Esophagus muscularis mucosa (tissue), 4 donors: ENCODE results near the gene GJB3.

Experiments
- CTCF ChIP-seq, 3 experiments: fragments of 200-600 bp in 2 of 3; fragments of 450-650 bp in 1 of 3; sonication (generic) in 2 of 3; IDR thresholded peaks; one replicate each; pipeline ENCODE4 v1.5.1; 2017 to 2019; ENCODE audit warnings: antibody characterized with exemption in 3 of 3, mild to moderate bottlenecking in 2 of 3, moderate library complexity in 1 of 3
- EP300 ChIP-seq: sonication (generic); formaldehyde crosslinking; IDR thresholded peaks from one replicate; pipeline ENCODE4 v1.6.1; 2017; ENCODE audit warnings: antibody characterized with exemption
- POLR2A ChIP-seq: fragments of 450-650 bp; IDR thresholded peaks from one replicate; pipeline ENCODE4 v1.6.1; 2017; ENCODE audit warnings: antibody characterized with exemption, moderate library complexity, mild to moderate bottlenecking, low read depth
- POLR2AphosphoS5 ChIP-seq, 2 donors: sonication (generic); formaldehyde crosslinking; IDR thresholded peaks; one replicate each; pipeline ENCODE4 v1.6.1; 2017; ENCODE audit warnings: antibody characterized with exemption in 2 of 2

GRCh38 chr1:34795916-34796315, 14.9 kb downstream of the GJB3 start:
- TF ChIP-seq CTCF (IDR thresholded peaks at IDR 0.05) (no peak), POLR2AphosphoS5 (IDR thresholded peaks at IDR 0.05) (no peak), EP300 (no peak), POLR2A (no peak)
